Measurements from ENCODE around the gene CACNA1C.

Gene CACNA1C

GRCh38 chr12:2265461-2266167 lies 212.8 kb downstream of the CACNA1C start:
- no peaks in the 10 kb centered on the region for H3K9me2 ChIP-seq (replicated peaks; ENCODE audit: control insufficient read depth, low read length)
- no peak overlapping the region for H3K4me3 ChIP-seq (ENCODE audit: low read length)
- no peaks in the 10 kb centered on the region for H3K4me1 ChIP-seq (ENCODE audit: control insufficient read depth, low read length)
- no peaks in the 10 kb centered on the region for H4K20me1 ChIP-seq (ENCODE audit: control insufficient read depth, insufficient read depth, low read depth, low read length)
- H3K4me2 ChIP-seq (ENCODE audit: low read length) = no peak overlapping the region
- no peaks in the 10 kb centered on the region for H3F3A ChIP-seq (ENCODE audit: control insufficient read depth, insufficient read depth)
- H3K79me2 ChIP-seq (ENCODE audit: control insufficient read depth, low read length) = no peaks in the 10 kb centered on the region
- H3K27ac ChIP-seq (ENCODE audit: low read depth, low read length) = no peak overlapping the region
- H3K27me3 ChIP-seq (ENCODE audit: control insufficient read depth, low read length) = no peaks in the 10 kb centered on the region; the same call in 1 of the 2 replicates
- no peaks in the 10 kb centered on the region for H3K9me3 ChIP-seq (ENCODE audit: control insufficient read depth, insufficient read depth, low read length)
- H3K36me3 ChIP-seq (ENCODE audit: control insufficient read depth, low read length) = no peaks in the 10 kb centered on the region
- no peak for TF ChIP-seq EZH2phosphoT487 (IDR thresholded peaks at IDR 0.05; ENCODE audit: borderline replicate concordance, low read length)
- TF ChIP-seq, protein P1, sequence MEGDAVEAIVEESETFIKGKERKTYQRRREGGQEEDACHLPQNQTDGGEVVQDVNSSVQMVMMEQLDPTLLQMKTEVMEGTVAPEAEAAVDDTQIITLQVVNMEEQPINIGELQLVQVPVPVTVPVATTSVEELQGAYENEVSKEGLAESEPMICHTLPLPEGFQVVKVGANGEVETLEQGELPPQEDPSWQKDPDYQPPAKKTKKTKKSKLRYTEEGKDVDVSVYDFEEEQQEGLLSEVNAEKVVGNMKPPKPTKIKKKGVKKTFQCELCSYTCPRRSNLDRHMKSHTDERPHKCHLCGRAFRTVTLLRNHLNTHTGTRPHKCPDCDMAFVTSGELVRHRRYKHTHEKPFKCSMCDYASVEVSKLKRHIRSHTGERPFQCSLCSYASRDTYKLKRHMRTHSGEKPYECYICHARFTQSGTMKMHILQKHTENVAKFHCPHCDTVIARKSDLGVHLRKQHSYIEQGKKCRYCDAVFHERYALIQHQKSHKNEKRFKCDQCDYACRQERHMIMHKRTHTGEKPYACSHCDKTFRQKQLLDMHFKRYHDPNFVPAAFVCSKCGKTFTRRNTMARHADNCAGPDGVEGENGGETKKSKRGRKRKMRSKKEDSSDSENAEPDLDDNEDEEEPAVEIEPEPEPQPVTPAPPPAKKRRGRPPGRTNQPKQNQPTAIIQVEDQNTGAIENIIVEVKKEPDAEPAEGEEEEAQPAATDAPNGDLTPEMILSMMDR (IDR thresholded peaks at IDR 0.05; ENCODE audit: low read depth, low read length, poor library complexity, severe bottlenecking) = no peak

- H3K9me2 ChIP-seq (replicated peaks; ENCODE audit: control insufficient read depth, low read length) = no peaks in the 10 kb centered on the region
- no peak for TF ChIP-seq EZH2phosphoT487 (IDR thresholded peaks at IDR 0.05; ENCODE audit: borderline replicate concordance, low read length)
- TF ChIP-seq, protein P1 (IDR thresholded peaks at IDR 0.05; ENCODE audit: low read depth, low read length, poor library complexity, severe bottlenecking) = no peak
- no peaks in the 10 kb centered on the region for H3K36me3 ChIP-seq (ENCODE audit: control insufficient read depth, low read length)
- no peak overlapping the region for H3K4me3 ChIP-seq (ENCODE audit: low read length)
- no peaks in the 10 kb centered on the region for H3K4me1 ChIP-seq (ENCODE audit: control insufficient read depth, low read length)
- no peak overlapping the region for H3K4me2 ChIP-seq (ENCODE audit: low read length)
- no peaks in the 10 kb centered on the region for H3F3A ChIP-seq (ENCODE audit: control insufficient read depth, insufficient read depth)
- H3K27ac ChIP-seq (ENCODE audit: low read depth, low read length) = no peak overlapping the region
- H3K9me3 ChIP-seq (ENCODE audit: control insufficient read depth, insufficient read depth, low read length) = no peaks in the 10 kb centered on the region
- no peaks in the 10 kb centered on the region for H3K79me2 ChIP-seq (ENCODE audit: control insufficient read depth, low read length)
- H3K27me3 ChIP-seq (ENCODE audit: control insufficient read depth, low read length) = no peaks in the 10 kb centered on the region; the same call in 1 of the 2 replicates
- no peaks in the 10 kb centered on the region for H4K20me1 ChIP-seq (ENCODE audit: control insufficient read depth, insufficient read depth, low read depth, low read length)
These were observed 214.2 kb downstream of the CACNA1C start for GRCh38 chr12:2266666-2267620.

DNA sequence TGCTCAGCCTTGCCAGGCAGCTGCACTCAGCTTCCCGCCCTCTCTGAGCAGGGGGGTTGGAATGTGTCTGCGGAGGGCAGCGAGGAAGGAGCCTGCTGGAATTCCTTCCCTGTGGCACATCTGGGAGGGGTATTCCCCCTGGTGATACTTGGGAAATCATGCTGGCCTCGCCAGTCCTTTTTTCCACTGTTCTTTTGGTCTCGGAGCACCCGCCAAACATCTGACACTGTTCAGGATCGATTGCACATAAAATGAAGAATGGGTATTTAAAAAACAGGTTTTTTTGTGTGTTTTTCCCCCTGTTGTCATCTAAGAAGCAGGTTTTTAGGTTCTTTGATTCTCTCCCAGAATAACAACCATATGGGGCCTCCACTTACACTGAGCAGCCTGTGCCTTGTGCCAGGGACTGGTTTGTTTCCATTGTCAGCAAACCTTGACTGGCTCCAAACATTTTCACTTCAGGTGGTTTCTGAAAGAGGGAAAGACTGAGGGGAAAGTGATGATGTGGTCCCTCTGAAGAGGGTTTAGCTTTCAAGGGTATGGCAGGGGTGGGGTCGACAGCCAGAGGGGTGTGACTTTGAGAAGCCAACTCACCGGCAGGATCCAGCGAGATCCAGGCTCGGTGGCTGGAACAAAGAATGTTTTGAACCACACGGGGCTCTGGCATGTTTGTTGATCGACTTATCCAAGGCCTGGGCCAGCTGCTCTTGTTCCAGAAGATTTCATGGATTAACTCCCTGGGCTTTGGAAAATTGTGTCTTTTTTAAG lies 215.1 kb downstream of the CACNA1C start:
- Histone ChIP-seq H3F3A (ENCODE audit: control insufficient read depth, insufficient read depth) (no peaks in the 10 kb centered on the region), H3K9me2 (replicated peaks; ENCODE audit: control insufficient read depth, low read length) (no peaks in the 10 kb centered on the region), H3K79me2 (ENCODE audit: control insufficient read depth, low read length) (no peaks in the 10 kb centered on the region), H3K27me3 (ENCODE audit: control insufficient read depth, low read length) (no peaks in the 10 kb centered on the region; the same call in 1 of the 2 replicates), H3K4me1 (ENCODE audit: control insufficient read depth, low read length) (no peaks in the 10 kb centered on the region), H4K20me1 (ENCODE audit: control insufficient read depth, insufficient read depth, low read depth, low read length) (no peaks in the 10 kb centered on the region), H3K4me3 (ENCODE audit: low read length) (no peak overlapping the region), H3K9me3 (ENCODE audit: control insufficient read depth, insufficient read depth, low read length) (no peaks in the 10 kb centered on the region), H3K4me2 (ENCODE audit: low read length) (no peak overlapping the region), H3K27ac (ENCODE audit: low read depth, low read length) (no peak overlapping the region), H3K36me3 (ENCODE audit: control insufficient read depth, low read length) (no peaks in the 10 kb centered on the region)
- TF ChIP-seq, protein P1 (IDR thresholded peaks at IDR 0.05; ENCODE audit: low read depth, low read length, poor library complexity, severe bottlenecking) = no peak
- TF ChIP-seq EZH2phosphoT487 (IDR thresholded peaks at IDR 0.05; ENCODE audit: borderline replicate concordance, low read length) = no peak

Data from DOHH2 (cell line).